K562 (cell line): ENCODE data around the gene MYH3. TPM values are rescaled to one million over a fixed set of nuclear protein-coding genes. Genes with fewer than 3 reads are reported as not detected.

Source experiments
- ATAC-seq: fragments of 200-7000 bp; cut with Tn5 transposase; 3 replicates; pipeline ENCODE4 v1.9.1; 2020; ENCODE audit warnings: moderate library complexity
- BruUV-seq: library from RNA; stranded (reverse); fragments of 400-500 nt; replicated peaks from 2 replicates; lab custom pipeline; 2021; lab: Mats Ljungman, UMichigan
- CTCF ChIA-PET: fragments of 300-600 bp; formaldehyde crosslinking; extraction: SDS; loops from one replicate; lab custom pipeline; 2021; ENCODE audit warnings: low intra/inter-chr PET ratio; lab: Yijun Ruan, JAX
- POLR2A ChIA-PET: fragments of 300-600, 350-650 bp; sonication (Branson Sonifier 250); formaldehyde crosslinking; extraction: SDS; loops from one replicate; lab custom pipeline; 2021; ENCODE audit warnings: antibody characterized with exemption, inconsistent platforms; lab: Yijun Ruan, JAX
- DNase-seq, 4 experiments: peaks; one replicate each; pipeline versions ENCODE4 v3.0.0 to v3.0.0-alpha.2; 2011 to 2018; ENCODE audit warnings: low spot score in 3 of 4, mixed read lengths in 3 of 4; ENCODE audit errors: extremely low read depth in 1 of 4
- FAIRE-seq: peaks from 2 replicates; lab custom pipeline; 2011; peaks lifted over from hg19 to GRCh38; lab: Jason Lieb, UNC
- H2AFZ ChIP-seq: 2 replicates; pipeline ENCODE4 v1.6.0; 2011; ENCODE audit warnings: low read depth, low read length, control low read depth, inconsistent platforms
- H3K27ac ChIP-seq: fragments of 200-600 bp; 3 replicates; pipeline ENCODE4 v1.8.0; 2011; ENCODE audit warnings: low read depth, mild to moderate bottlenecking, control low read depth, inconsistent platforms, low read length, moderate library complexity, mixed read lengths; ENCODE audit errors: extremely low read depth
- H3K27me3 ChIP-seq, 2 experiments: fragments of 300-600 bp in 1 of 2; 2 replicates in 1 of 2; 3 replicates in 1 of 2; pipeline versions ENCODE4 v1.6.0 to v1.8.0; 2011; ENCODE audit warnings: inconsistent platforms in 2 of 2, low read length in 2 of 2, mild to moderate bottlenecking in 1 of 2, mixed read lengths in 1 of 2, moderate library complexity in 1 of 2; ENCODE audit not compliant: control insufficient read depth in 2 of 2, insufficient read depth in 2 of 2
- H3K36me3 ChIP-seq: fragments of 300-600 bp; 3 replicates; pipeline ENCODE4 v1.8.0; 2011; ENCODE audit warnings: mild to moderate bottlenecking, low read length, inconsistent platforms; ENCODE audit not compliant: control insufficient read depth, insufficient read depth
- H3K4me1 ChIP-seq, 2 experiments: fragments of 200-600 bp in 1 of 2; replicated peaks in 1 of 2; 2 replicates in 1 of 2; 3 replicates in 1 of 2; pipeline versions ENCODE4 v1.5.1 to v1.8.0; 2011; ENCODE audit warnings: inconsistent platforms in 2 of 2, low read length in 2 of 2, mild to moderate bottlenecking in 1 of 2, mixed read lengths in 1 of 2, moderate library complexity in 1 of 2; ENCODE audit not compliant: control insufficient read depth in 2 of 2, insufficient read depth in 2 of 2
- H3K4me2 ChIP-seq: 2 replicates; pipeline ENCODE4 v1.6.1; 2011; ENCODE audit warnings: low read length, control low read depth, inconsistent platforms, mixed read lengths; ENCODE audit not compliant: insufficient read depth
- H3K4me3 ChIP-seq: fragments of 200-600 bp; sonication (generic), shearing (Covaris generic); 2 replicates; pipeline ENCODE4 v1.5.1; 2016; ENCODE audit warnings: control low read depth, inconsistent platforms
- H3K79me2 ChIP-seq: fragments of 200-600 bp; 3 replicates; pipeline ENCODE4 v1.8.0; 2011; ENCODE audit warnings: low read length, inconsistent platforms; ENCODE audit not compliant: control insufficient read depth, insufficient read depth
- H3K9ac ChIP-seq, 2 experiments: 2 replicates each; pipeline versions ENCODE4 v1.6.0 to v1.6.1; 2011; ENCODE audit warnings: low read depth in 2 of 2, low read length in 2 of 2, control low read depth in 1 of 2, inconsistent platforms in 1 of 2, mild to moderate bottlenecking in 1 of 2, mixed read lengths in 1 of 2; ENCODE audit not compliant: insufficient read depth in 1 of 2
- H3K9me1 ChIP-seq: one replicate; pipeline ENCODE4 v1.6.0; 2011; ENCODE audit warnings: inconsistent platforms, mild to moderate bottlenecking, low read length, moderate library complexity; ENCODE audit not compliant: control insufficient read depth, insufficient read depth
- H3K9me3 ChIP-seq: replicated peaks from 2 replicates; pipeline ENCODE4 v1.5.1; 2011; ENCODE audit warnings: low read depth, low read length, inconsistent platforms; ENCODE audit not compliant: control insufficient read depth, insufficient read depth
- H4K20me1 ChIP-seq: replicated peaks from 2 replicates; pipeline ENCODE4 v1.6.1; 2011; ENCODE audit warnings: low read length, inconsistent platforms, mixed read lengths; ENCODE audit not compliant: control insufficient read depth, insufficient read depth
- BDP1 ChIP-seq: IDR thresholded peaks from 3 replicates; pipeline ENCODE4 v1.6.1; 2011; ENCODE audit not compliant: insufficient read length, insufficient read depth
- KLF16 ChIP-seq: IDR thresholded peaks from 2 replicates; pipeline ENCODE4 v1.6.1; 2016; ENCODE audit warnings: antibody characterized with exemption
- NR1H2 ChIP-seq: sonication (generic); formaldehyde crosslinking; IDR thresholded peaks from 2 replicates; pipeline ENCODE4 v1.4.0; 2020; ENCODE audit warnings: mild to moderate bottlenecking, missing genetic modification reagents
- RAD21 ChIP-seq, 2 experiments: fragments of 250-450 bp in 1 of 2; fragments of 450-650 bp in 1 of 2; sonication (Bioruptor Pico) in 1 of 2; formaldehyde crosslinking in 1 of 2; IDR thresholded peaks in 1 of 2; conservative IDR thresholded peaks in 1 of 2; 2 replicates each; pipeline versions ENCODE4 v1.4.0 to v1.8.0; 2020 to 2022; ENCODE audit warnings: mild to moderate bottlenecking in 2 of 2, moderate library complexity in 1 of 2
- SMAD1 ChIP-seq: fragments of 150-350 bp; IDR thresholded peaks from 2 replicates; pipeline ENCODE4 v1.6.1; 2014; ENCODE audit warnings: low read length, low read depth; ENCODE audit not compliant: partially characterized antibody
- SMC3 ChIP-seq: conservative IDR thresholded peaks from 2 replicates; pipeline ENCODE4 v1.6.1; 2011; ENCODE audit warnings: low read depth, low read length, improper control_type of control experiment; ENCODE audit not compliant: insufficient read depth
- STAG1 ChIP-seq: sonication (generic); formaldehyde crosslinking; IDR thresholded peaks from 2 replicates; pipeline ENCODE4 v1.5.0; 2020; ENCODE audit warnings: missing genetic modification reagents, borderline replicate concordance
- ZKSCAN8 ChIP-seq: fragments of 200-800 bp; sonication (Bioruptor generic); IDR thresholded peaks from 2 replicates; pipeline ENCODE4 v1.6.1; 2016; ENCODE audit warnings: missing genetic modification characterization, missing compliant biosample characterization
- ZNF444 ChIP-seq: fragments of 250-450 bp; sonication (Bioruptor Pico); IDR thresholded peaks from 2 replicates; pipeline ENCODE4 v1.4.0; 2020; ENCODE audit warnings: mild to moderate bottlenecking, moderate library complexity
- ZNF696 ChIP-seq: fragments of 250-450 bp; sonication (Bioruptor Pico); conservative IDR thresholded peaks from 2 replicates; pipeline ENCODE4 v1.4.0; 2020; ENCODE audit warnings: mild to moderate bottlenecking, moderate library complexity
- WGBS: fragments of 100-300 bp; shearing (Covaris generic); methylation state at CpG from one replicate; pipeline ENCODE4 v1.1.6; 2016; ENCODE audit warnings: low coverage, mixed read lengths; ENCODE audit not compliant: insufficient coverage; ENCODE audit errors: missing lambda C conversion rate; 5-methylcytosine and 5-hydroxymethylcytosine counted together
- in situ Hi-C: fragments of 300-500 bp; cut with MboI; formaldehyde crosslinking; loops from 4 replicates; pipeline ENCODE4 v1.15.0; 2018; ENCODE audit warnings: inconsistent platforms, mixed read lengths
- intact Hi-C: fragments of 100-400 bp; cut with micrococcal nuclease; formaldehyde crosslinking; loops from 2 replicates; pipeline ENCODE4 v1.14.2; 2022
- polyA plus RNA-seq, 8 experiments: library from polyadenylated mRNA; depleted of rRNA in 4 of 8; stranded (reverse) in 5 of 8; unstranded in 3 of 8; fragments of >200 nt; fragmentation: Nextera tagmentation in 2 of 8; fragmentation: Illumina TruSeq in 1 of 8; extraction: Ambion mirVana in 2 of 8; extraction: Trizol in 1 of 8; gene quantifications; 2 replicates each; pipeline versions ENCODE4 v1.2.1 to v1.2.3, GENCODE V29; 2011 to 2014; ENCODE audit warnings: inconsistent platforms in 1 of 8, missing spikeins in 1 of 8
- total RNA-seq, 7 experiments: library from RNA; depleted of rRNA in 6 of 7; stranded (reverse); fragments of >200 nt in 6 of 7; fragmentation: Illumina TruSeq in 2 of 7; extraction: Trizol in 2 of 7; gene quantifications; 2 replicates each; pipeline versions ENCODE4 v1.2.1 to v1.2.3, GENCODE V29; 2011 to 2021; ENCODE audit warnings: low replicate concordance in 1 of 7
- TF ChIP-seq, protein P1 (sequence below), 3 experiments: IDR thresholded peaks in 2 of 3; conservative IDR thresholded peaks in 1 of 3; 2 replicates each; pipeline ENCODE4 v1.5.1; 2011 to 2012; ENCODE audit warnings: low read length in 3 of 3, mild to moderate bottlenecking in 3 of 3, control low read depth in 2 of 3, improper control_type of control experiment in 1 of 3, inconsistent platforms in 1 of 3, low read depth in 1 of 3, mixed read lengths in 1 of 3, moderate library complexity in 1 of 3; ENCODE audit not compliant: insufficient read depth in 2 of 3
- TF ChIP-seq, protein P2 (sequence below): fragments of 250-450 bp; sonication (Bioruptor Pico); IDR thresholded peaks from 2 replicates; pipeline ENCODE4 v1.8.0; 2021; ENCODE audit warnings: borderline replicate concordance, mild to moderate bottlenecking, moderate library complexity; ENCODE audit not compliant: poor library complexity, severe bottlenecking

The MYH3 gene
- total and polyA plus RNA-seq, 9 of the 15 experiments (the other 6 are each of a cell fraction or from before 2014, with no cell fraction given), result 0.24 to 0.75 (median 0.40) TPM; not detected in 1

DNA sequence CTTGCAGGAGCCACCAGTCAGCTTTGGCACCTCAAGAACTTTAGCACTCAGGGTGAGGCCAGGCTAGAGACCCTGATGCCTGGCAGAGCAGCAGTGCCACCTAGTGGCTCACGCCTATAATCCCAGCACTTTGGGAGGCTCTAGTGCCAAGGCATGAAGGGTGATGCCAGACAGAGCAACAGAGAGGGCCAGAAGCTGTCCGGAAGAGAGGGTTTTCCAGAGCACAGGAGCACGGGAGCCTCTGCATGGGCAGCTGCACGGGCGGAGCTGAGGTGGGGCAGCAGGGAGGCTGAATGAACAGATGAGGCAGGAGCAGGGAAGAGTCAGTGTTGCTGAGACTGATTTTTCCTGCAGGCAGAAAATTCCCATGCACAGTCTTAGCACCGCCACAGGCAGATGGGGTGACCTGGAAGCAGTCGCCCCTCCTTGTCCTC is 38.9 kb downstream of the MYH3 start:
- intact Hi-C loops (loop anchor here (5.0 kb wide), 1 partner anchor 696 kb away; no protein-coding TSS in a partner anchor), in situ Hi-C loops (loop anchor here (10.0 kb wide), 2 partner anchors 293 to 693 kb away; no protein-coding TSS in a partner anchor)
- no TSS peak for BruUV-seq
- peak; percentile 78 for FAIRE-seq
- WGBS, result 0% methylated on average over 3 of the region's 7 CpGs
- peak overlapping the region; percentile 49 for H3K4me2 ChIP-seq
- H3K9me3 ChIP-seq, result no peaks in the 10 kb centered on the region
- H2AFZ ChIP-seq, result peak overlapping the region; percentile 65; the same call in 1 of the 2 replicates
- H4K20me1 ChIP-seq, result 0 out of 2 replicates have a peak, but pooled peaks cover 4% of the 10 kb centered on the region
- no peaks in the 10 kb centered on the region for H3K79me2 ChIP-seq
- H3K9ac ChIP-seq, result no peak overlapping the region
- CTCF ChIA-PET, result interaction anchor here (0.5 to 0.9 kb wide), 2 partner anchors 323 to 689 kb away, joined by 4 to 6 read pairs; no protein-coding TSS in a partner anchor
- H3K9me1 ChIP-seq, result no peaks in the 10 kb centered on the region
- TF ChIP-seq NR1H2 (CRISPR knock-in tag) (no peak), ZNF444 (CRISPR knock-in tag) (no peak), KLF16 (0 out of 2 replicates have a peak, but pooled peaks have one; percentile 13), RAD21 (CRISPR knock-in tag; conservative IDR thresholded peaks at IDR 0.05 in 1 of 2, IDR thresholded peaks at IDR 0.05 in 1 of 2) (peak; percentile 28 to 58; a peak in 3 of 4 replicates), SMAD1 (no peak), BDP1 (no peak), ZKSCAN8 (CRISPR knock-in tag) (no peak), STAG1 (CRISPR knock-in tag) (peak; percentile 18; the same call in 1 of the 2 replicates), SMC3 (peak; percentile 46; the same call in 1 of the 2 replicates), ZNF696 (CRISPR knock-in tag) (no peak)
- TF ChIP-seq, protein P1, sequence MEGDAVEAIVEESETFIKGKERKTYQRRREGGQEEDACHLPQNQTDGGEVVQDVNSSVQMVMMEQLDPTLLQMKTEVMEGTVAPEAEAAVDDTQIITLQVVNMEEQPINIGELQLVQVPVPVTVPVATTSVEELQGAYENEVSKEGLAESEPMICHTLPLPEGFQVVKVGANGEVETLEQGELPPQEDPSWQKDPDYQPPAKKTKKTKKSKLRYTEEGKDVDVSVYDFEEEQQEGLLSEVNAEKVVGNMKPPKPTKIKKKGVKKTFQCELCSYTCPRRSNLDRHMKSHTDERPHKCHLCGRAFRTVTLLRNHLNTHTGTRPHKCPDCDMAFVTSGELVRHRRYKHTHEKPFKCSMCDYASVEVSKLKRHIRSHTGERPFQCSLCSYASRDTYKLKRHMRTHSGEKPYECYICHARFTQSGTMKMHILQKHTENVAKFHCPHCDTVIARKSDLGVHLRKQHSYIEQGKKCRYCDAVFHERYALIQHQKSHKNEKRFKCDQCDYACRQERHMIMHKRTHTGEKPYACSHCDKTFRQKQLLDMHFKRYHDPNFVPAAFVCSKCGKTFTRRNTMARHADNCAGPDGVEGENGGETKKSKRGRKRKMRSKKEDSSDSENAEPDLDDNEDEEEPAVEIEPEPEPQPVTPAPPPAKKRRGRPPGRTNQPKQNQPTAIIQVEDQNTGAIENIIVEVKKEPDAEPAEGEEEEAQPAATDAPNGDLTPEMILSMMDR (IDR thresholded peaks at IDR 0.05 in 2 of 3, conservative IDR thresholded peaks at IDR 0.05 in 1 of 3; ENCODE audit: insufficient read depth in 2 of 3, low read depth in 1 of 3, low read length in 3 of 3), result peak; percentile 68 to 80 (median 70)
- TF ChIP-seq, protein P2, sequence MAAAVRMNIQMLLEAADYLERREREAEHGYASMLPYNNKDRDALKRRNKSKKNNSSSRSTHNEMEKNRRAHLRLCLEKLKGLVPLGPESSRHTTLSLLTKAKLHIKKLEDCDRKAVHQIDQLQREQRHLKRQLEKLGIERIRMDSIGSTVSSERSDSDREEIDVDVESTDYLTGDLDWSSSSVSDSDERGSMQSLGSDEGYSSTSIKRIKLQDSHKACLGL (CRISPR knock-in tag), result no peak
- no peaks in the 10 kb centered on the region for H3K36me3 ChIP-seq
- H3K4me1 ChIP-seq, result no peaks in the 10 kb centered on the region; a peak in 1 of 5 replicates
- H3K27ac ChIP-seq, result no peak overlapping the region
- peak; percentile 91 for ATAC-seq
- H3K27me3 ChIP-seq, result peaks cover 0 to 6% of the 10 kb centered on the region in 2 experiments; a peak in 1 of 5 replicates
- H3K4me3 ChIP-seq, result no peak overlapping the region
- DNase-seq, result peak; percentile 52 to 64 (median 56)
- POLR2A ChIA-PET, result no interaction called here
